PC-3 (cell line): ENCODE results near the gene TMCO6. TPM values are rescaled to one million over a fixed set of nuclear protein-coding genes. Genes with fewer than 3 reads are reported as not detected.
"Not testable (repeated sequence)": the region's sequence is repeated elsewhere in the genome, so short reads cannot be mapped to it uniquely, and the experiment has no call there.

Experiments used
- ATAC-seq: fragments of 200-7000 bp; cut with Tn5 transposase; 2 replicates; pipeline ENCODE4 v1.9.1; 2020; ENCODE audit warnings: mild to moderate bottlenecking, moderate library complexity
- BruUV-seq: library from RNA; stranded (reverse); fragments of 400-500 nt; replicated peaks from 2 replicates; lab custom pipeline; 2021; lab: Mats Ljungman, UMichigan
- CTCF ChIA-PET: fragments of 300-600 bp; sonication (Branson Sonifier 250); formaldehyde crosslinking; loops from one replicate; lab custom pipeline; 2022; ENCODE audit warnings: antibody characterized with exemption; lab: Charles Lee
- POLR2A ChIA-PET: fragments of 300-600 bp; sonication (Branson Sonifier 250); formaldehyde crosslinking; loops from one replicate; lab custom pipeline; 2022; ENCODE audit warnings: antibody characterized with exemption; ENCODE audit not compliant: unreplicated experiment; lab: Charles Lee
- DNase-seq: peaks from one replicate; pipeline ENCODE4 v3.0.0-alpha.2; 2015
- H2AFZ ChIP-seq: fragments of 300-600 bp; sonication (generic); 2 replicates; pipeline ENCODE4 v1.6.0; 2016; ENCODE audit warnings: antibody characterized with exemption, low read length
- H3F3A ChIP-seq: fragments of 300-600 bp; sonication (generic); one replicate; pipeline ENCODE4 v1.6.0; 2017; ENCODE audit warnings: antibody characterized with exemption, low read length, control low read depth, mild to moderate bottlenecking; ENCODE audit not compliant: unreplicated experiment
- H3K27ac ChIP-seq: fragments of 300-600 bp; sonication (generic); 2 replicates; pipeline ENCODE4 v1.5.1; 2016; ENCODE audit warnings: mild to moderate bottlenecking, low read length
- H3K27me3 ChIP-seq: fragments of 300-600 bp; sonication (generic); 2 replicates; pipeline ENCODE4 v1.6.1; 2016; ENCODE audit warnings: low read length, mixed read lengths
- H3K36me3 ChIP-seq: fragments of 300-600 bp; sonication (generic); 2 replicates; pipeline ENCODE4 v1.6.1; 2016; ENCODE audit warnings: low read depth, mixed run types, low read length, mixed read lengths
- H3K4me1 ChIP-seq: fragments of 300-600 bp; sonication (generic); 2 replicates; pipeline ENCODE4 v1.5.1; 2016; ENCODE audit warnings: low read length; ENCODE audit not compliant: insufficient read depth
- H3K4me2 ChIP-seq: fragments of 300-600 bp; sonication (generic); 2 replicates; pipeline ENCODE4 v1.6.0; 2016; ENCODE audit warnings: low read length
- H3K4me3 ChIP-seq: fragments of 300-600 bp; sonication (generic); 2 replicates; pipeline ENCODE4 v1.5.1; 2016; ENCODE audit warnings: mild to moderate bottlenecking, low read length, mixed read lengths
- H3K79me2 ChIP-seq: fragments of 300-600 bp; sonication (generic); 2 replicates; pipeline ENCODE4 v1.6.1; 2017; ENCODE audit warnings: low read length, mixed read lengths
- H3K9ac ChIP-seq: fragments of 300-600 bp; sonication (generic); 2 replicates; pipeline ENCODE4 v1.6.0; 2016; ENCODE audit warnings: mild to moderate bottlenecking, low read length
- H3K9me2 ChIP-seq: fragments of 300-600 bp; sonication (generic); replicated peaks from 2 replicates; pipeline ENCODE4 v1.6.1; 2016; ENCODE audit warnings: mixed run types, low read length, mixed read lengths
- H3K9me3 ChIP-seq: fragments of 300-600 bp; sonication (generic); 2 replicates; pipeline ENCODE4 v1.6.1; 2016; ENCODE audit warnings: low read length, mixed read lengths
- H4K20me1 ChIP-seq: fragments of 300-600 bp; sonication (generic); 2 replicates; pipeline ENCODE4 v1.6.1; 2016; ENCODE audit warnings: low read length, mixed read lengths
- CTCF ChIP-seq: fragments of 300-600 bp; sonication (generic); conservative IDR thresholded peaks from 2 replicates; pipeline ENCODE4 v1.5.1; 2017; ENCODE audit warnings: antibody characterized with exemption, low read depth, mild to moderate bottlenecking, low read length
- EZH2 ChIP-seq: fragments of 300-600 bp; sonication (generic); IDR thresholded peaks from one replicate; pipeline ENCODE4 v1.6.1; 2017; ENCODE audit warnings: antibody characterized with exemption, mild to moderate bottlenecking, low read length; ENCODE audit not compliant: unreplicated experiment
- EZH2phosphoT487 ChIP-seq: fragments of 300-600 bp; sonication (generic); IDR thresholded peaks from 2 replicates; pipeline ENCODE4 v1.6.1; 2018; ENCODE audit warnings: mild to moderate bottlenecking, antibody characterized with exemption, low read length, borderline replicate concordance
- intact Hi-C: fragments of 100-400 bp; cut with micrococcal nuclease; formaldehyde crosslinking; loops from 2 replicates; pipeline ENCODE4 v1.9.0; 2023
- total RNA-seq: library from RNA; depleted of rRNA; stranded (reverse); fragments of >200 nt; gene quantifications from 2 replicates; pipeline ENCODE4 v1.2.3, GENCODE V29; 2014

Gene TMCO6
- total RNA-seq, 1 experiment from 2014 or later, result 16.5 TPM

- H3K79me2 ChIP-seq, result no peaks in the 10 kb centered on the region
Observed at GRCh38 chr5:140600096-140600495, 39.2 kb upstream of the TMCO6 start.

GRCh38 chr5:140602147-140602546 is 37.1 kb upstream of the TMCO6 start:
- Histone ChIP-seq H3K36me3 (no peaks in the 10 kb centered on the region), H3F3A (no peaks in the 10 kb centered on the region), H3K79me2 (no peaks in the 10 kb centered on the region), H3K27me3 (no peaks in the 10 kb centered on the region), H3K9me2 (no peaks in the 10 kb centered on the region), H3K4me3 (no peak overlapping the region), H3K4me1 (no peaks in the 10 kb centered on the region), H2AFZ (0 out of 2 replicates have a peak overlapping the region, but pooled peaks have one; percentile 16), H3K27ac (no peak overlapping the region), H3K9me3 (no peaks in the 10 kb centered on the region), H3K9ac (no peak overlapping the region), H4K20me1 (no peaks in the 10 kb centered on the region), H3K4me2 (no peak overlapping the region)
- BruUV-seq, result no TSS peak
- CTCF ChIA-PET, result no interaction called here
- TF ChIP-seq CTCF (no peak), EZH2phosphoT487 (no peak), EZH2 (no peak)
- POLR2A ChIA-PET, result no interaction called here
- DNase-seq (no peak), ATAC-seq (no peak)
- intact Hi-C loops, result no loop called here

More at GRCh38 chr5:140600096-140600495, 39.2 kb upstream of the TMCO6 start:
- no peaks in the 10 kb centered on the region for H3K4me1 ChIP-seq
- H3K9me2 ChIP-seq, result no peaks in the 10 kb centered on the region
- intact Hi-C loops, result no loop called here
- H4K20me1 ChIP-seq, result no peaks in the 10 kb centered on the region
- no peak overlapping the region for H3K27ac ChIP-seq
- H3K27me3 ChIP-seq, result no peaks in the 10 kb centered on the region
- H3F3A ChIP-seq, result no peaks in the 10 kb centered on the region
- H3K36me3 ChIP-seq, result no peaks in the 10 kb centered on the region
- POLR2A ChIA-PET, result interaction anchor here (0.6 kb wide), 1 partner anchor 13 kb away, joined by 3 read pairs; no protein-coding TSS in a partner anchor
- H2AFZ ChIP-seq, result no peak overlapping the region
- no peak overlapping the region for H3K4me2 ChIP-seq
- H3K9ac ChIP-seq, result no peak overlapping the region
- DNase-seq, result no peak
- TF ChIP-seq EZH2phosphoT487 (no peak), EZH2 (no peak)
- no TSS peak for BruUV-seq
- no peaks in the 10 kb centered on the region for H3K9me3 ChIP-seq
- CTCF ChIA-PET, result no interaction called here
- H3K4me3 ChIP-seq, result no peak overlapping the region
- no peak for ATAC-seq

- H3K9me2 ChIP-seq, H4K20me1 ChIP-seq, H3K79me2 ChIP-seq, H3K4me3 ChIP-seq, H3K4me1 ChIP-seq, H3K36me3 ChIP-seq, ATAC-seq, H3K9me3 ChIP-seq, H3K27ac ChIP-seq, H3K27me3 ChIP-seq, H3K9ac ChIP-seq, BruUV-seq, H3F3A ChIP-seq, CTCF ChIA-PET, H2AFZ ChIP-seq, H3K4me2 ChIP-seq, intact Hi-C loops, DNase-seq, POLR2A ChIA-PET: not testable (repeated sequence)
Observed at GRCh38 chr5:140603446-140603698, 35.9 kb upstream of the TMCO6 start.

GRCh38 chr5:140603734-140604133 is 35.5 kb upstream of the TMCO6 start:
- DNase-seq (no peak), ATAC-seq (no peak)
- no peaks in the 10 kb centered on the region for H3K9me3 ChIP-seq
- TF ChIP-seq EZH2 (no peak), EZH2phosphoT487 (no peak), CTCF (no peak)
- no peaks in the 10 kb centered on the region for H3K36me3 ChIP-seq
- ChIA-PET POLR2A (no interaction called here), CTCF (no interaction called here)
- no TSS peak for BruUV-seq
- no peak overlapping the region for H3K4me3 ChIP-seq
- no peak overlapping the region for H3K4me2 ChIP-seq
- H3K79me2 ChIP-seq, result no peaks in the 10 kb centered on the region
- no peak overlapping the region for H2AFZ ChIP-seq
- no peaks in the 10 kb centered on the region for H3K4me1 ChIP-seq
- H3K27ac ChIP-seq, result no peak overlapping the region
- no peaks in the 10 kb centered on the region for H3K27me3 ChIP-seq
- no peaks in the 10 kb centered on the region for H3K9me2 ChIP-seq
- no peaks in the 10 kb centered on the region for H4K20me1 ChIP-seq
- intact Hi-C loops, result no loop called here
- H3F3A ChIP-seq, result no peaks in the 10 kb centered on the region
- H3K9ac ChIP-seq, result no peak overlapping the region
